GM12878 (cell line): ENCODE data around the gene PTPRS. TPM values are rescaled to one million over a fixed set of nuclear protein-coding genes. Genes with fewer than 3 reads are reported as not detected.
"Not testable (repeated sequence)": the region's sequence is repeated elsewhere in the genome, so short reads cannot be mapped to it uniquely, and the experiment has no call there.

Source experiments
- ATAC-seq: fragments of 200-7000 bp; cut with Tn5 transposase; 3 replicates; pipeline ENCODE4 v1.9.1; 2020; ENCODE audit warnings: mild to moderate bottlenecking, moderate library complexity
- BruUV-seq: library from RNA; stranded (reverse); fragments of 400-500 nt; replicated peaks from 2 replicates; lab custom pipeline; 2021; lab: Mats Ljungman, UMichigan
- CTCF ChIA-PET: fragments of 300-600 bp; sonication (Branson Sonifier 250); formaldehyde crosslinking; extraction: SDS; loops from one replicate; lab custom pipeline; 2021; ENCODE audit warnings: inconsistent platforms; lab: Yijun Ruan, JAX
- POLR2A ChIA-PET: fragments of 350-600 bp; formaldehyde crosslinking; extraction: SDS; loops from one replicate; lab custom pipeline; 2021; ENCODE audit warnings: inconsistent platforms; lab: Charles Lee
- RAD21 ChIA-PET: fragments of 300-600 bp; sonication (Branson Sonifier 250); formaldehyde crosslinking; loops from one replicate; lab custom pipeline; 2023; ENCODE audit warnings: antibody characterized with exemption; ENCODE audit not compliant: unreplicated experiment; lab: Charles Lee
- SMC1A ChIA-PET: fragments of 300-600 bp; sonication (Branson Sonifier 250); formaldehyde crosslinking; loops from one replicate; lab custom pipeline; 2023; ENCODE audit not compliant: unreplicated experiment, uncharacterized antibody; lab: Charles Lee
- DNase-seq: peaks from one replicate; pipeline ENCODE4 v3.0.0-alpha.2; 2011; ENCODE audit warnings: low read depth, low spot score
- FAIRE-seq: peaks from 3 replicates; lab custom pipeline; 2011; peaks lifted over from hg19 to GRCh38; lab: Jason Lieb, UNC
- H2AFZ ChIP-seq: 2 replicates; pipeline ENCODE4 v1.6.0; 2011; ENCODE audit warnings: low read depth, low read length, control low read depth; ENCODE audit not compliant: control insufficient read depth
- H3K27ac ChIP-seq: 2 replicates; pipeline ENCODE4 v1.5.1; 2011; ENCODE audit warnings: control low read depth; ENCODE audit not compliant: control insufficient read depth, insufficient read depth
- H3K27me3 ChIP-seq, 2 experiments: replicated peaks in 1 of 2; 2 replicates each; pipeline versions ENCODE4 v1.6.0 to v1.6.1; 2011; ENCODE audit warnings: low read length in 1 of 2; ENCODE audit not compliant: control insufficient read depth in 2 of 2, insufficient read depth in 2 of 2
- H3K36me3 ChIP-seq, 2 experiments: 2 replicates each; pipeline ENCODE4 v1.5.1; 2011; ENCODE audit warnings: low read length in 1 of 2; ENCODE audit not compliant: control insufficient read depth in 2 of 2, insufficient read depth in 2 of 2
- H3K4me1 ChIP-seq: 2 replicates; pipeline ENCODE4 v1.6.1; 2011; ENCODE audit warnings: mild to moderate bottlenecking, low read length, moderate library complexity, mixed read lengths; ENCODE audit not compliant: control insufficient read depth, insufficient read depth
- H3K4me2 ChIP-seq: 2 replicates; pipeline ENCODE4 v1.6.0; 2011; ENCODE audit warnings: control low read depth; ENCODE audit not compliant: control insufficient read depth, insufficient read depth
- H3K4me3 ChIP-seq: fragments of 200-600 bp; sonication (generic); 2 replicates; pipeline ENCODE4 v1.5.1; 2016
- H3K79me2 ChIP-seq: 2 replicates; pipeline ENCODE4 v1.6.0; 2011; ENCODE audit warnings: low read length; ENCODE audit not compliant: control insufficient read depth, insufficient read depth
- H3K9ac ChIP-seq: 2 replicates; pipeline ENCODE4 v1.8.0; 2011; ENCODE audit warnings: low read length, control low read depth, mixed read lengths; ENCODE audit not compliant: control insufficient read depth, insufficient read depth
- H3K9me3 ChIP-seq: replicated peaks from 3 replicates; pipeline ENCODE4 v1.5.1; 2011; ENCODE audit warnings: mild to moderate bottlenecking, low read length; ENCODE audit not compliant: control insufficient read depth, insufficient read depth
- H4K20me1 ChIP-seq: 2 replicates; pipeline ENCODE4 v1.6.0; 2011; ENCODE audit not compliant: control insufficient read depth, insufficient read depth
- GATAD2B ChIP-seq: fragments of 450-650 bp; conservative IDR thresholded peaks from 2 replicates; pipeline ENCODE4 v1.6.1; 2017; ENCODE audit warnings: low read depth, mild to moderate bottlenecking, moderate library complexity
- SMARCA5 ChIP-seq: fragments of 450-650 bp; IDR thresholded peaks from 2 replicates; pipeline ENCODE4 v1.6.1; 2017; ENCODE audit warnings: mild to moderate bottlenecking
- WGBS: methylation state at CpG from one replicate; pipeline ENCODE4 v1.1.6; 2016; ENCODE audit warnings: low lambda C conversion rate; ENCODE audit not compliant: insufficient replicate concordance, insufficient coverage; ENCODE audit errors: missing lambda C conversion rate; 5-methylcytosine and 5-hydroxymethylcytosine counted together
- in situ Hi-C: fragments of 300-500 bp; cut with MboI; formaldehyde crosslinking; loops from 9 replicates; pipeline ENCODE4 v1.14.3; 2018; ENCODE audit warnings: mixed read lengths
- intact Hi-C: fragments of 100-400 bp; cut with micrococcal nuclease; formaldehyde crosslinking; loops from one replicate; pipeline ENCODE4 v1.14.2; 2022; ENCODE audit not compliant: unreplicated experiment
- polyA plus RNA-seq, 11 experiments: library from polyadenylated mRNA; depleted of rRNA in 4 of 11; unstranded in 6 of 11; stranded (reverse) in 5 of 11; fragments of >200 nt; fragmentation: Nextera tagmentation in 4 of 11; fragmentation: Illumina TruSeq in 1 of 11; extraction: Ambion mirVana in 4 of 11; extraction: Trizol in 1 of 11; gene quantifications; 1 replicate in 1 of 11; 2 replicates in 10 of 11; pipeline versions ENCODE4 v1.2.1 to v1.2.3, GENCODE V29; 2011 to 2016; ENCODE audit warnings: inconsistent platforms in 2 of 11, missing spikeins in 2 of 11, low read depth in 1 of 11
- total RNA-seq, 4 experiments: library from RNA; depleted of rRNA in 3 of 4; stranded (reverse); fragments of >200 nt in 3 of 4; fragmentation: Illumina TruSeq in 1 of 4; extraction: Trizol in 1 of 4; gene quantifications; 2 replicates each; pipeline versions ENCODE4 v1.2.1 to v1.2.3, GENCODE V29; 2013 to 2021

The PTPRS gene
- total and polyA plus RNA-seq, 10 of the 15 experiments (the other 5 are each of a cell fraction or from before 2014, with no cell fraction given) = 0.09 to 32.1 (median 0.71) TPM

GRCh38 chr19:5329141-5329540, 11.5 kb downstream of the PTPRS start:
- in situ Hi-C loops (no loop called here), intact Hi-C loops (no loop called here)
- no TSS peak for BruUV-seq
- H3K27ac ChIP-seq = no peak overlapping the region
- H4K20me1 ChIP-seq = no peaks in the 10 kb centered on the region
- no peak for DNase-seq
- peaks cover 20% of the 10 kb centered on the region for H3K4me1 ChIP-seq
- no peaks in the 10 kb centered on the region for H3K36me3 ChIP-seq
- no peak overlapping the region for H3K4me2 ChIP-seq
- H3K27me3 ChIP-seq = no peaks in the 10 kb centered on the region
- H2AFZ ChIP-seq = no peak overlapping the region
- SMC1A ChIA-PET = no interaction called here
- RAD21 ChIA-PET = interaction anchor here (1.2 to 2.1 kb wide), 2 partner anchors 7 to 11 kb away, joined by 5 to 6 read pairs; partner anchors contain the start of gene PTPRS
- FAIRE-seq = no peak
- no peak overlapping the region for H3K9ac ChIP-seq
- 79% methylated on average over 11 of the region's 11 CpGs for WGBS
- ATAC-seq = no peak
- H3K79me2 ChIP-seq = no peaks in the 10 kb centered on the region
- POLR2A ChIA-PET = interaction anchor here (0.6 to 1.0 kb wide), 3 partner anchors 12 to 200 kb away, joined by 3 read pairs; partner anchors contain the start of gene PTPRS
- no peak for TF ChIP-seq GATAD2B
- TF ChIP-seq SMARCA5 = 0 out of 2 replicates have a peak, but pooled peaks have one; percentile 21
- TF ChIP-seq, all 136 proteins: peak for 1
- CTCF ChIA-PET = interaction anchor here (1.5 kb wide), 1 partner anchor 10 kb away, joined by 4 read pairs; no protein-coding TSS in a partner anchor
- H3K4me3 ChIP-seq = no peak overlapping the region
- H3K9me3 ChIP-seq = peaks cover 5% of the 10 kb centered on the region

- H3K9ac ChIP-seq, BruUV-seq, DNase-seq, H4K20me1 ChIP-seq, H3K4me2 ChIP-seq, H3K9me3 ChIP-seq, H3K36me3 ChIP-seq, intact Hi-C loops, H2AFZ ChIP-seq, in situ Hi-C loops, FAIRE-seq, ATAC-seq, H3K4me3 ChIP-seq, H3K79me2 ChIP-seq, H3K27me3 ChIP-seq, H3K27ac ChIP-seq: not testable (repeated sequence)
- CTCF ChIA-PET = interaction anchor here (1.5 to 1.9 kb wide), 2 partner anchors 10 to 36 kb away, joined by 4 to 5 read pairs; no protein-coding TSS in a partner anchor
- WGBS = 35% methylated on average over 8 of the region's 8 CpGs
- H3K4me1 ChIP-seq = peaks cover 17% of the 10 kb centered on the region
- RAD21 ChIA-PET = interaction anchor here (2.1 kb wide), 1 partner anchor 12 kb away, joined by 5 read pairs; the partner anchor contains the start of gene PTPRS
- POLR2A ChIA-PET = interaction anchor here (1.0 to 1.5 kb wide), 2 partner anchors 8 to 199 kb away, joined by 3 to 5 read pairs; no protein-coding TSS in a partner anchor
- SMC1A ChIA-PET = interaction anchor here (1.3 kb wide), 1 partner anchor 8 kb away, joined by 3 read pairs; no protein-coding TSS in a partner anchor
These were observed 12.2 kb downstream of the PTPRS start for GRCh38 chr19:5328407-5328806.
